HG03565 (cell line): ENCODE results near the gene SMAGP.
"Not testable (repeated sequence)": the region's sequence is repeated elsewhere in the genome, so short reads cannot be mapped to it uniquely, and the experiment has no call there.

Experiments used
- ATAC-seq: cut with Tn5 transposase; IDR thresholded peaks from one replicate; pipeline ENCODE4 v1.9.1; 2021; ENCODE audit warnings: mild to moderate bottlenecking, moderate library complexity; ENCODE audit not compliant: unreplicated experiment

SMAGP gene

DNA sequence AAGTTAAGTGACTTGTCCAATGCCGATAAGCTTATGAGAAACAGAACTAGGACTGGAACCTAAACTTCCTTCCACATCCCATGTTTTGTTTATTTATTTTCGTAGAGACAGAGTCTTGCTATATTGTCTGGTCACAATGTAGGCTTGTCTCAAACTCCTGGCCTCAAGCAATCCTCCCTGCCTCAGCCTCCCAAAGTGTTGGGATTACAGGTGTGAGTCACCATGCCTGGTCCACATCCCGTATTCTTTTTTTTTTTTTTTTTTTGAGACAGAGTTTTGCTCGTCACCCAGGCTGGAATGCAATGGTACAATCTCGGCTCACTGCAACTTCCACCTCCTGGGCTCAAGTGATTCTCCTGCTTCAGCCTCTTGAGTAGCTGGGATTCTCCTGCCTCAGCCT is 43.1 kb downstream of the SMAGP start:
- not testable (repeated sequence) for ATAC-seq

DNA sequence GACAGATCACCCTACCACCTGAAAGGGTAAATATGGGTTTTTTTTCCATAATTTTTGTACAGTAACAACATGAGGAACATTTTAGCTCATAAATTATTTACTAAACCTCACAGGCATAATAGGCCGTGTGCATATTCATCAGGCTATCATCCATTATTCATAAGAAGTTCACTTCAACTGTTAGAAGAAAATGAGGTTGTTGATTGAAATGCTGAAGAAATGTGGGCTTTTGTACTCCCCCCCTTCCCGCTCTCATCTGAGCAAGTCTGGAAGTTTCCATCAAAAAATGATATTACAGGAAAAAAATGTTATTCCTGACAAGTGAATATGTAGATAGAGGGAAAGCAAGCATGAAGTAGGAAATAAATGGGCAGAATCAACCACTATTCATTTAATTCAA is 44.4 kb downstream of the SMAGP start:
- no peak for ATAC-seq

DNA sequence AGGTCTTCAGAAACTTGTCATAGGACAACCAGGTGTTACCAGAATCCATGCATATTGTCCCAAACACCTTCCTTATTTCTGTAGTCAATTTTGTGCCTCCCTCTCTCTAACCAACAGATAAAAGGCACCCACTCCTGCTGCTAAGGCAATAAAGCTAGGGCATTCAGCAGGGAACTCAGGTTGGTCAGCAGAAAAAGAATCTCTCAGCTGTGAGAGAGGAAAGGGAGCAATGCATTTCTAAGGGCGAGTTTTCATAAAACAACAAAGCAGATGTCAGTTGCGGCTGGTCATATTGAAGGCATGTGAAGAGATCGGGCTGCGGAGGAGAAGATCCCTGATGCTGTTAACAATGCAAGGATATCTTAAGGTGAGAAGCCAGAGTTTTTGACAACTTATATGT is 45.0 kb downstream of the SMAGP start:
- ATAC-seq, result no peak

DNA sequence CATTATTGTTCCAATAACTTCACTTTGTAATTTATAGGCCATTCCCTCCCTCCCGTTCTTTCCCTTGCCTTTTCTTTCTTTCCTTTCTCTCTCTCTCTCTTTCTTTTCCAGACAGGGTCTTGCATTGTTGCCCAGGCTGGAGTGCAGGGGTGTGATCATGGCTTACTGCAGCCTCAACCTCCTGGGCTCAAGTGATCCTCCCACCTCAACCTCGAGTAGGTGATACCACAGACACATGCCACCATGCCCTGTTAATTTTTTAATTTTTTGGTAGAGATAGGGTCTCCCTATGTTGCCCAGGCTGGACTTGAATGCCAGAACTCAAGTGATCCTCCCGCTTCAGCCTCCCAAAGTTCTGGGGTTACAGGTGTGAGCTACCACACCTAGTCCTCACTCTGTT is 45.6 kb downstream of the SMAGP start:
- ATAC-seq, result no peak

DNA sequence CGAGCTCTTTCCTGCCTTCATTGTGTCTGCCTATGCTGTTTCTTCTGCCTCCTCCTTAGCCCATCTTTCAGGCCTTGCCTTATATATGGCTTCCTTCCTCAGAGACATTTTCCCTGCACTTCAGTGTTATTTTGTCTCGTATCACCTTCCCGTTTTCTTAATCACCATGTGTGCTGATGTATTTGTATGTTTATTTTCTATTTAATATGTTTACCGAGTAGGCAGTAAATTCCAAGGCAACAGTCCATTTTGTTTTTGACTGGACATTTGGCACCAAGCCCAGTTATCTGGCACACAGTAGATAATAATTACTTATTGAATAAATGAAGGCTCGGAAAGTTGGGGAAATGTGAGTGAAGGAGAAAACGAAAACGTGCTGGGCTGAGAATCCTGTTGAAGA is 47.8 kb downstream of the SMAGP start:
- ATAC-seq, result no peak

DNA sequence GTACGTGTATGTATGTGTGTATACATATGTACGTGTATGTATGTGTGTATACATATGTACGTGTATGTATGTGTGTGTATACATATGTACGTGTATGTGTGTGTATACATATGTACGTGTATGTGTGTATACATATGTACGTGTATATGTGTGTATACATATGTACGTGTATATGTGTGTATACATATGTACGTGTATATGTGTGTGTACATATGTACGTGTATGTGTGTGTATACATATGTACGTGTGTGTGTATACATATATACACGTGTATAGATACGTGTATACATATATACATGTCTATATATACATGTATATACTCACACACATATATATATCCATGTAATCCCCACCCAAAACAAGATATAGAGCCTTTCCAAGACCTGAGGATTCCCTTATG is 50.4 kb downstream of the SMAGP start:
- not testable (repeated sequence) for ATAC-seq

DNA sequence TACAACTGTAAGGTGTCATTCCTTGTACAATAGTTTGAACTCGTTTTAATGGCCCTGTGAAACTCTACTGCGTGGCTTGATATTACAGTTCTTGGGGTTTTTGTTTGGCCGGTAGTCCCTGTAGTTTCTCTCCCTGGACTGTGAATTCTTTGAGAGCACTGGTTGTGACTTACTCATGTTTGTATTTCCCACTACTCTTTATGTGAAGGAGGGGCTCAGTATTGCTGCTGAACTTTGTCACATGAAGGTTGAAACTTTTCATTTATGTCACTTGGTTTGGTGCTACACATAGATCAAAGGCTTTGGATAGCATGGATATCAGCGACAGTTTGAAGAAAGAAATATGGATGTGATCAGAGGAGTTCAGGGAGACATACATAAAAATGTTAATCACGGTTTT is 50.9 kb downstream of the SMAGP start:
- ATAC-seq, result no peak

DNA sequence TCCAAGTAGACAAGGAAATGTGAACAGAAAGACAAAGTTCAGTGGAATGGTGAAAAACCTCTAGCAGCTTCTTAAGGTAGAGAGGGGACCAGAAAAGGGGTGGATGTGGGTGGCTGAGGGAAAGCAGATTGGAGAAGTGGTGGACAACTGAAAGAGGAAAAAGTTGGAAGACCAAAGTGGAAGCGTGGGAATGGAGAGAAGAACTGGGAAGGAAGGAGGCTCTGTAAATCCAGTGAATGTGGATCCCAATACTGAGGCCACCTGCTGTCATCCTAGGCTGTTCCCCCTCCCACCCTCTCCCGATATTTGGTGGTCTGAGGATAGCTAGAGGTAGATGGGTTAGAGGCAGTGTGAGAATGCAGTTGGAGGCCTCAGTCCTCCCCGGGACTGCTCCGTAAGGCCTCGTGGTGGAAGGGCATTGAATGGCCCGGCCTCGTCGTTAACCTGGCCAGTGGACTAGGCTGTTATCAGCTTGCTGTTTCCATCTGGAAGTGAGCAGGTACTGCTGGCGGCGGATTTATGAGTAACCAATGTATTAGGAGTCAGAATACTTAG is 51.5 kb downstream of the SMAGP start:
- ATAC-seq, result no peak

DNA sequence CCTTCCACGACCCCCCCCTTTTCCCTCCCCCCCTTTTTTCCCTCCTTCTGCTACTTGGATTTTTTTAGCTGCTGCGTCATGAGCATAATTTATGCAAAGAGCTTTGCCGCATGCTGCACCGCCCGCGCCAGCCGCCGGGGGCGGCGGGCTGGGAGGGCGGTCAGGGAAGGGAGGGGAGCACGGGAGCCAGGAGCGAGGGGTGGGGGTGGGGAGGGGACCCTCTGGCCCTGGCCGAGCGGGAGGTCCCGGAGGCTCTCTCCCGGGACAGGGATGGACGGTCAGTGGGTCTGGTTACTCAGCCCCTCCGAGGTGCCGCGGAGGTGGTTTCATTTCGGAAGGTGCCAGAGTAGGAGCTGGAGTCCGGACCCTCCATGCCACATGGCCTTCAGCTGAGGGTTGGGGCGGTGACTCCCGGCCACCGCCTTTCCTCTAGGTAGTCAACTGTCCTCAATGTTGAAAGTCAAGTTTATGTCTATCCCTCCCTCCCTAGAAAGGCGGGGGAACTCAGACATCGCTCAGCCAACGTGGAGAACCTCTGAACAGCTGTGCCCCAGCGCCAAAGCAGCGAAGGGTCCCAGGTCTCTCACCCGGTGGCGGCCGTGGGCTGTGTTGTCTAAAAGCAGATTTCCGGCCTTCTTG is 52.1 kb downstream of the SMAGP start, which contains the start of gene POU6F1:
TSS of gene POU6F1 (minus strand) at position 95 of the 639 bp plus-strand sequence. CDS start 11,226 bp downstream, outside the sequence.
- peak; percentile 60 for ATAC-seq

DNA sequence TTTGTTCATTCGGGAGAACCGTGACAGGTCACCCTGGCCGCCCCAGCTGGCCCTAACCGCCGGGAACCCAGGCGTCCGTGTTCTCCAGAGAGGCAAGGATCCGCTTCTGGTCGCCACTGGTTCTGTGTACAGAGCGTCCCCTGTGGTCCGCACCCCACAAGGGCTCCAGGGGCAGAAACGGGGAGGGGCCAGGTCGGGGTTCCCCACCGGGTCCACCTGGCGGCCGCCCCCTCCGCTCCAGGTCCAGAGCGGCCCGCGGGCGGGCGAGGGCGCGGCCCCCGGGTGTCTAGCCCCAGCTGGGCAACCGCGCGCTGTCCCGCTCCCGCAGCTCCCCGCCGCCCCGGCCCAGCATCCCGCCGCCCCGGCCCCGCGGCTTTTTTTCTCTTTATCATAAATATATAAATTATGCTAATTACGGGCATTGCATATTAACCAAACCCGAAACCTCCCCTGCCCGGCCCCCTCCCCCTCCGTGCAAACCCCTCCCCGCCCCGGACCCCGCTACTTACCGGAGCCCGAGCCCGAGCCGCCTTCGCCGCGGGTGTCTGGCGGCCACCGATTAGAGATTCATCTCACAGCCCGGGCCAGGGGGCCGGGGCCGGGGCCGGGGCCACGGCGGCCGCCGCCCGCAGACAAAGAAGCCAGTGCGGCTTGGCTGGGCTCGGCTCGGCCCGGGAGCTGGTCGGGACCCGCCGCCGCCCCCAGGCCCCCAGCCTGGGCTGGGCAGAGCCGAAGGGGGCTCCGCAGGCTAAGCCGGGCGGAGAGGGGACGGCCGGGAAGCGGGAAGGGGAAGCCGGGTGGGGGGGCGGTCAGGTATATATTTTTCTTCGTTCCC is 52.9 kb downstream of the SMAGP start:
- ATAC-seq, result no peak

DNA sequence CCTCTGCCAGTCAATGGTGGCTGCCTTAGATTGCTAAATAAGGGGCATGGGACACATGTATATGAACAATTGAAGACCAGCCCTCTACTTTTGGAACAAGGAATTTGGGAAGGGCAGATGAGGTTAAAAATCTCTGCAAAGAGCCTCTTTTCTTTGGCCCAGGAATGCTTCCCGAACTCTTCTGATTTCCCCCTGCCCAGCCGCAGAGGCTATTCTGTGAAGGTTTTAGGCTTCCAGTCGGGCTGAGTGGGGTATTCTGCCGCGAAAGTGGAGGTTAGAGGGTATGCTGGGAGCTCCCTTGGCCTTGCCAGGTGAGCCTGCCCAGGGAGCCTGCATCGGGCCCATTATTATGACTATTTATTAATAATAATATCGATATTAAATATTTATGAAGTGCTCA is 53.6 kb downstream of the SMAGP start:
- ATAC-seq, result no peak

DNA sequence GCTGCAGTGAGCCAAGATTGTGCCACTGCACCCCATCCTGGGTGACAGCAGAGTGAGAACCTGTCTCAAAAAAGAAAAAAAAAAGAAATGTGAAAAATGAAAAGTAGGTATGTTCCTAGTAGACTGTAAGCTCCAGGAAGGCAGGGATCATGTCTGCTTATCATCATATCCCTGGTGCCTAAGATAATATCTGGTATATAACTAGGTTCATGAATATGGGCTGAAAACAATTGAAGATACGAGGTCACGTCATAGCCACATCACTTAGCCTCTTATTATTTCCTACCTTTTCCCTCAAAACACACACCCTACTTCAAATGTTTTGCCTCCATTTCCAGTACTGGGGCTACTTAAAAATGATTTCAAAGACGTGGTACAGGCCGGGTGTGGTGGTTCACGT is 55.3 kb downstream of the SMAGP start:
- no peak for ATAC-seq

DNA sequence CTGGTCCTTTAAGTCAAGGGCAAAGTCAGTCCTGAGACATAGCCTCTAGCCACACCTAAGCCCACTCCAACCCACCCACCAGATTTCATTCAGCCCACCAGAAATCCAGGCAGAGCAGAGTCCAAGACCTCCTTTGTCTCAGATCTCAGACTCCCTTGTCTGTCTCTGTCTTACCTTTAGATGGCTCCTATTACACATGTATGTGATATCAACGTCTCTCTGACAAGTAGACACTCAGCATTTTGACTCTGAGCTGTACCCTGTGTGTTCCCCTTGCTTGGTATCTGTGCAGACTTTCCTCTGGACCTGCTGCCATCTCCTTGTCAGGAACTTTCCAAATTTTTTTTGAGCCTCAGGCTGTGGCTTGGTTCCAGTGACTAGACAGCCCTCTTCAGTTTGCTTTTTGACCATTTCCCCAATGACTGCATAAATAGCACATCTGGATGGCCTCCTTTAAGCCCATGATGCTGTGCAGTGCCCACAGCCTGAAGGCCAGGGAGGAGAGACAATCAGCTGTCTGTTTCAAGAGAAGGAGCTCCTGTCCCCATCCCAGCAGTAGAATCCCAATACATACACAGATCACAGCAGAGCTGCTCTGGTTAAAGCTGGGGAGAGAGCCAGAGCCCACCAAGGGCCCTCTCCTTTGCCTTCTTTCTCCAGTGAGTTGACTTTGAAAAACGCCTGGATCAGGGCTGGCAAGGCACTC is 59.4 kb downstream of the SMAGP start:
- no peak for ATAC-seq

DNA sequence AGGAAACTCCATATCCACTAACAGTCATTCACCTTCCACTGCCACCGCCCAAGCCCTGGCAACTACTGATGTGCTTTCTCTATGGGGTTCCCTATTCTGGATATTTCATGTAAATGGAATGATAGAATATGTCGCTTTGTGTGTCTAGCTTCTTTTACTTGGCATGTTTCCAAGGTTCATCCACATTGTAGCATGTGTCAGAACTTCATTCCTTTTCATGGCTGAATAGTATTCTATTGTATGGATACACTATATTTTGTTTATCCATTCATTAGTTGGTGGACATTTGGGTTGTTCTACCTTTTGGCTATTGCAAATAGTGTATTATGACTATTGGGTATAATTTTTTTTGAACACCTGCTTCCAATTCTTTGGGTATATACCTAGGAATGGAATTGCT is 61.0 kb downstream of the SMAGP start:
- ATAC-seq, result no peak

DNA sequence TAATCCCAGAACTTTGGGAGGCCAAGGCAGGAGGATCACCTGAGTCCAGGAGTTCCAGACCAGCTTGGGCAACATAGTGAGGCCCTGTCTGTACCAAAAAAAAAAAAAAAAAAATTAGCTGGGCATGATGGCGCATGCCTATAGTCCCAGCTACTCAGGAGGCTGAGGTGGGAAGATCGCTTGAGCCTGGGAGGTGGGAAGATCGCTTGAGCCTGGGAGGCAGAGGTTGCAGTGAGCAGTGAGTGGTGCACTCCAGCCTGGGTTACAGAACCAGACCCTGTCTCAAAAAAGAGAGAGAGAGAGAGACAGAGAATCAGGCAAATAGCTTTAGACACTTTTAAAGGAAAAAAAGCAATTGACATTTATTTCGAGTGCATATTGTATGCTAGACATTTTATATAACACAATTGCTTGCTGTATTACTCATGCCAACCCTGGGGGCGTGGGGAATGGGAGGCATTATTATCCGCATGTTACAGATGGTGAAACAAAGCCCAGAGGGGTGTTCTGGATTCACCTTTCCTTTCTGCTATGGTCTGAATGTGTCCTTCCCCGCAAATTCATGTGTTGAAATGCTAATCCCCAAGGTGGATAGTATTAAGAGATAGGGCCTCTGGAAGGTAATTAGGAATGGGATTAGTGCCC is 62.1 kb downstream of the SMAGP start:
- ATAC-seq, result no peak

DNA sequence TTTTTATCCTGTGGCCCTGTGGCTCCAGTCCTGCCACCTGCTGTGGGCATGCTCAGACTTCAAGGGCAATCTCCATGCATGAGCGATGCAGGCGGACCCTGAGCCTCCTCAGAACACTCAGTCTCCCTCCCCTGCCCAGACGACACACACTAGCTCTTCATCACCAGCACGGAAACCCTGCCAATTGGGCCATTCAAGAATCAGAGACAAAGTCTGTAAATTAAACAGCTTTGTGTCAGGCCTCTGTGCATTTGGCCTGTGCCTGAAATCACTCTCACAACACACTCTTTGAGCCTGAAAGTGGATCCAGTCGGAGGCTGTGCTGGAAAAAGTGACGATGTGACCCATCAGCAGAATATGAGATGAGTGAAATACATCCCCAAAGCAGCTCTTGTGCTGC is 64.9 kb downstream of the SMAGP start:
- ATAC-seq, result no peak

DNA sequence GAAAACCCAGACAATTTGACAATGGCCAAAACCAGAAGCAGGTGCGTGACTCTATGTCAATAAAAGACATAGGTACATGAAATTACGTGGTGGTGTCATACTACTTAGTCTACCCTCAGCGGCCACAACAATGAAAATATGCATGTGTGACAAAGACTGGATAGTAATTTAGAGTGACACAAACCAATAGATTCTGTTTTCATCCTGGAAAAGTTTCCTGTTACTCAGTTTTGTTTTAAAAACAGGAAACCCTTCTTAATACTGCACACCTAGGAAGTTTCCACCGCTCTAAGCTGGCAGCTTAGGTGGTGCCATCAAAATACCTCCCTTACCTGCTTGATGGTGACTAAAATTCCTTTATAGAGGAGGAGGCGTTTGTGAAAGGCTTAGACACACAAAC is 67.5 kb downstream of the SMAGP start:
- ATAC-seq, result no peak

DNA sequence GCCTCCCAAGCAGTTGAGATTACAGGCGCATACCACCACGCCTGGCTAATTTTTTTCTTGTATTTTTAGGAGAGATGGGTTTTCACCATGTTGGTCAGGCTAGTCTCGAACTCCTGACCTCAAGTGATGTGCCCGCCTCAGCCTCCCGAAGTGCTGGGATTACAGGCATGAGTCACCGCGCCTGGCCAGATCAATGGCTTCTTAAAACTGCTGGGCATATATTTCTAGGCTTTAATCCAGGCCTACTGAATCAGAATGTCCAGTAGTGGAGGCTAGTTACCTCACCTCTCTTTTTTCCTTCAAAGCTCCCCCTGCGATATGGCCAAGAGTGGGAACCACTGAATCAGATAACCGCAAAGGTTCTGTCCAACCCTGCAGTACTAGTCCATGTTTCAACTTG is 69.4 kb downstream of the SMAGP start:
- ATAC-seq, result no peak

DNA sequence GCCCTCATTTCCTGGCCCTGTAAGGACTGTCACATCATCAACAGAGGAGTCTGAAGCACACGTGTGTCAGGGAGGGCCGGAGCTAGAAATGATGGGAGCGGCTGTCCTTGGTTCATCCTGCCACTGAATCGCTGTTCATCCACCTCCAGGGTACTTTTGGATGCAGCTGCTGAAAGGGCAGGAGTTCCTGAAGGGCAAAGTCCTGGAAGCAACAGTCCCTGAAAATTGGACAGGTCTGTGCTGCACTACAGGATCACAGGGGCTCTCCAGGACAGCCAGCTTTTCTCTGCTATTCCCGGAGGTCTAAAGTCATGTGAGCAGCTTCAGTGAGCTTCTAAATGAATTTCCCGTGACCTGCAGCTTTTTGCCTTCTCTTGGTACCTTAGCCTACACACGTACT is 70.1 kb downstream of the SMAGP start:
- no peak for ATAC-seq

DNA sequence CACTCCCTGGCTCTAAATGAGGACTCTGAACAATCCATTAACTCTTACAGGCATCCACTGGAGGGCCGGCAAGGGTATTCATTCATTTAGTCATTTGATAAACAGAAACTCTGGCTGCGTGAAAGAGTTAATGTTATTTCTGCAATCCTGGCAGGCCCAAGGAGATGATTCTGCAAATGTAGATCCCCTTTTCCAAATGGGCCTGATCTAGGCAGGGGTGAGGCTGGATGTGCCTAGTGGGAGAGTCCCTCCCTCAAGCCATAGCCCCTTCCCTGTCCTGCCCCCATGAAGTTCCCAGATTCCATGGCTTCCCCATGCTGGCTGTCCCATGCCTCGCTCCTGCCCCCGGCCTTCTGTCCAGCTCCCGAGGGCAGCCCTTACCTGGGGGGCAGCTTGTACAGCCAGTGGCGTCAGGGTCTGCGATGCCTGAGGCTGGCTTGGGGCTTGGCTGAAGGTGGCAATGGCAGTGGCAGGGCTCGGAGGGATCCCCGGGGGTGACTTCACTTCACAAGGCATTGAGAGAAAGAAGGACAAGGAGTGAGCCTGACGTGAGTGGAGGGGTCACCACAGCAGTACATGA is 70.8 kb downstream of the SMAGP start:
- no peak for ATAC-seq
